ENCODE data around the gene CARM1.
"Not testable (repeated sequence)": the region's sequence is repeated elsewhere in the genome, so short reads cannot be mapped to it uniquely, and the experiment has no call there.

CARM1 gene

GRCh38 chr19:10935371-10936059 is 64.2 kb downstream of the CARM1 start:
- no peak for DNase-seq

DNA sequence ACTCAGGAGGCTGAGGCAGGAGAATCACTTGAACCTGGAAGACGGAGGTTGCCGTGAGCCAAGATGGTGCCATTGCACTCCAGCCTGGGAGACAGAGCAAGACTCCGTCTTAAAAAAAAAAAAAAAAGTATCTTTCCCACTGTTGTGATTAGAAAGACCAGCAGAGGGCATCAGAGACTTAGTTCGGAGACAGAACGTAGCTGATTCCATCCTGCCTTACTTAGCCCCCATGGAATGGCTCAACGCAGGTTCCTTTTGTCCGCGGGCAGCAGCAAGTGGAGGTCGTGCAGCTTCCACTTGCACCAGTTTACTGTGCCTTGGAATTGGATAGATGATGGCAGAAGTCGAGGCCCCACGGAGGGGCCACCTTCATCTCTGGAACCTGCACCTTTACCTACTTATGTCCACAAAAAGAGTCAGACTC is 65.3 kb downstream of the CARM1 start:
- DNase-seq = peak; percentile 76

- not testable (repeated sequence) for DNase-seq
Observed at GRCh38 chr19:10941649-10942048, 70.3 kb downstream of the CARM1 start.

GRCh38 chr19:10943412-10943811 is 72.1 kb downstream of the CARM1 start:
- not testable (repeated sequence) for DNase-seq

- no peak for DNase-seq
Observed at GRCh38 chr19:10945264-10945663, 73.9 kb downstream of the CARM1 start.

DNA sequence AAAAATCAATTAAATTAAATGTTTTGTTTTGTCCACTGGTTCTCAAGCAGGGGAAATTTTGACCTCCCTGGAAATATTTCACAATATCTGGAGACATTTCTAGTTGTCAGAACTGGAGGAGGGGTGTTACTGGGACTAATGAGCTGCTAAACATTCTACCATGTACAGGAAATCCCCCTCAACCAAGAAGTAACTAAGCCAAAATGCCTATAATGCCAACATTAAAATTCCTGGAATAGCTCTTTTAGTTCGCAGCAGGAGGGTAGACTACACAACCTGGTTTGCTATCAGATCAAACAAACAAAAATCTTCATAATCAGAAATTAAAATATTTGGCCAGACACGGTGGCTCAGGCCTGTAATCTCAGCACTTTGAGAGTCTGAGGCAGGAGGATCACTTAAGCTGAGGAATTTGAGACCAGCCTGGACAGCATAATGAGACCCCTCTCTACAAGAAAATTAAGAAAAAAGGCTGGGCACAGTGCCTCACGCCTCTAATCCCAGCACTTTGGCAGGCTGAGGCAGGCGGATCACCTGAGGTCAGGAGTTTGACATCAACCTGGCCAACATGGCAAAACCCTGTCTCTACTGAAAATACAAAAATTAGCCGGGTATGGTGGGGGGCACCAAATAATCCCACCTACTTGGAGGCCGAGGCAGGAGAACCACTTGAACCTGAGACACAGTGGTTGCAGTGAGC is 75.8 kb downstream of the CARM1 start:
- peak; percentile 53 for DNase-seq

- DNase-seq = no peak
Observed at GRCh38 chr19:10952809-10953208, 81.5 kb downstream of the CARM1 start.

GRCh38 chr19:10959277-10959968 is 88.1 kb downstream of the CARM1 start:
- DNase-seq = not testable (repeated sequence)

GRCh38 chr19:10960314-10961072 is 89.1 kb downstream of the CARM1 start, which contains the start of gene SMARCA4:
TSS of gene SMARCA4 (plus strand) at chr19:10961030. CDS start at chr19:10984152, 23,122 bp downstream.
- peak; percentile 94 for DNase-seq

DNA sequence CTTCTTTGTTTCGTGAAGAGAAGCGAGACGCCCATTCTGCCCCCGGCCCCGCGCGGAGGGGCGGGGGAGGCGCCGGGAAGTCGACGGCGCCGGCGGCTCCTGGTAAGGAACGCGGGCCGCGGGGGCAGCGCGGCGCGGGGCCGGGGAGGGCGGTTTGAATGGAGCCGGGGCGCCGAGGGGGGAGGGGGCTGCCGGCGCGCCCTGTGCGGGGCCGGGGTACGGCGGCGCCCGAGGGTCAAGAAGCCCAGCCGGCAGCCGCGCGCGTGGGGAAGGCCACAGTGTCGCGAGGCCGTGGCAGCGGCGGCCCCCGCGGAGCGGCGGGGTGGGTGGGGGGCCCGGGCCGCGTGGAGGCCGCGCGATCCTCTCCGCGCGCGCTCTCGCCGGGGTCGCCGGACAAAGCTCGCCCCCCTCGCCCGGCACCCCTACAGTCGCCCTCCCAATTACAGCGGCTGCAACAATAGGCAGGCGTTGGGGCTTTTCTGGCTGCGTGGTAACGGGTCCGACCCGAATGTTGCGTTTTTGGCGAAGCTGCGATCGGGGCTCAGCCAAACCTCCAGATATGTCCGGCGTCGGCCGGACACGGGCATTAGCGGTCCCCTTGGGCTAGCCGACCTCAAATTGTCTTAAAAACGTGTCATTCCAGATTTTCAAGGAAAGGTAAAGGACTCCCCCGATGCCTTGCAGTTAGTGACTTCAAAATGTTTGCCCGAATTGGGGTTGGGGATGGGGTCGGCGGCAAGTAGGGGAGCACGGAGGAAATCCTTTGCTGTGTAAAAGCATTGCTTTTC is 89.9 kb downstream of the CARM1 start:
- peak; percentile 30 for DNase-seq

DNA sequence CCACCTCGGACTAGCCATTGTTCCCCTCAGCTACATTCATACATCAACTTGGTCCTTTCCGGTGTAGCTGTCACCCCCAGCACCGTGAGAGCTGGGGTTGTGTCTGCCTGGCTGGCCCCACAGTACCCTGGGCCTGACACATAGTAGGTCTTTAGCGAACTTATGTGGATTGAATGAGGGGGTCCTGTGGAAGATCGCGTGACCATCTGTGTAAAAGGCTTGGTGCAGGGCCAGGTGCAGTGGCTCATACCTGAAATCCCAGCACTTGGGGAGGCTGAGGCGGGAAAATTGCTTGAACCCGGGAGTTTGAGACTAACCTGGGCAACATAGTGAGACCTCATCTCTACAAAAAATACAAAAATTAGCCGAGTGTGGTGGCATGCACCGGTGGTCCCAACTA is 91.5 kb downstream of the CARM1 start:
- no peak for DNase-seq

DNA sequence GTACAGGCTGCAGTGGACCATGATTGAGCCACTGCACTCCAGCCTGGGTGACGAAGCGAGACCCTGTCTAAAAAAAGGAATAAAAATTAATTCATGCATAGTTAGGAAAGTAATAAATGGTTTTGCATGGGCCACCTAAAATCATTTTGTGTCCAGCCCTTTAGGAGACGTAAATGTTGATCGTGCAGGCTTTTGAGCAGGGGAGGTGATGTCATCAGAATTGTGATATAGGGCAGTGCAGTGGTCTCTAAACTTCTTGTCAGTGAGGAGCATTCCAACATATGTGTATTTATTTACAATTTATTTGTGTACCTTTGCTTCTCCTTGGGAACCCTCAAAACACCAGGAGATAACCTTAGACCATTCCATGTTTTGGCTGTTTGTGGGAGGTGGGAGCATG is 92.5 kb downstream of the CARM1 start:
- DNase-seq = no peak

GRCh38 chr19:10964903-10965302 is 93.5 kb downstream of the CARM1 start:
- no peak for DNase-seq

DNA sequence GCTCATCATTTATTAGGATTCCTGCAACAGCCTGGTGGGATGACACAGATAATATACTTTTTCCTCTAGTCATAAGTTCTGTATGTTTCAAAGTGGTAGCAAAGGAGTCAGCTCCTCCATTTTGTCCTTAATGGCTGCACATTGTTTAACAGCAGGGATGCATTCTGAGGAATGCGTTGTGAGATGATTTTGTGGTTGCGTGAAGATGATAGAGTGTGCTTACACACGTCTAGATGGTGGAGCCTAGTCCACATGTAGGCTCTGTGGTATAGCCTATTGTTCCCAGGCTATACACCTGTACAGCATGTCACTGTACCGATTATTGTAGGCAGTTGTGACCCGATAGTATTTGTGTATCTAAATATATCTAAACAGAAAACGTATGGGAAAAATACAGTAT is 94.0 kb downstream of the CARM1 start:
- no peak for DNase-seq

- no peak for DNase-seq
Observed at GRCh38 chr19:10966809-10967208, 95.5 kb downstream of the CARM1 start.

- no peak for DNase-seq
Observed at GRCh38 chr19:10968527-10969135, 97.3 kb downstream of the CARM1 start.

DNA sequence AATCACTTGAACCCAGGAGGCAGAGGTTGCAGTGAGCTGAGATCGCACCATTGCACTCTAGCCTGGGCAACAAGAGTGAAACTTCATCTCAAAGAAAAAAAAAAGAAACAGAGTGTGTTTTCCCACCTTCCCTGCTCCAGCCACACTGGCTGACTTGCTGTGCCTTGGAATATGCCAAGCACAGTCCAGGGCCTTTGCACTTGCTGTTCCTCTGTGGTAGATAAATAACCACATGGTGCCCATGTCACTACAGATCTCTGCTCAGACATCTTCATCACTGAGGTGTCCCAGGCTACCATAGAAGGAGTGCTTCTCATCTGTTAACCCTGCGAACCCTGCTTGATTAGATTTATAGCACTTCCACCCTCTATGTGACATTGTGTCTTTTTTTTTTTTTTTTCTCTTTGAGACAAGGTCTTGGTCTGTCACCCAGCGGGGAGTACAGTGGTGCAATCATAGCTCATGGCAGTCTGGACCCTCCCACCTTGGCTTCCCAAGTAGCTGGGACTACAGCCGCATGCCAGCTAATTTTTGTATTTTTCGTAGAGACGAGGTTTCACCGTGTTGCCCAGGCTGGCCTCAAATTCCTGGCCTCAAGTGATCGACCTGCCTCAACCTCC is 99.9 kb downstream of the CARM1 start:
- DNase-seq = no peak
